DOHH2 (cell line): ENCODE results near the gene AHRR.

Experiments used
- EZH2phosphoT487 ChIP-seq: fragments of 200-600 bp; sonication (generic); IDR thresholded peaks from 2 replicates; pipeline ENCODE4 v1.6.1; 2017; ENCODE audit warnings: borderline replicate concordance, mild to moderate bottlenecking, antibody characterized with exemption, low read length, moderate library complexity, mixed read lengths
- TF ChIP-seq, protein P1 (sequence below): fragments of 200-600 bp; sonication (generic); IDR thresholded peaks from one replicate; pipeline ENCODE4 v1.5.1; 2014; ENCODE audit warnings: antibody characterized with exemption, mild to moderate bottlenecking, low read depth, low read length; ENCODE audit not compliant: poor library complexity, severe bottlenecking

DNA sequence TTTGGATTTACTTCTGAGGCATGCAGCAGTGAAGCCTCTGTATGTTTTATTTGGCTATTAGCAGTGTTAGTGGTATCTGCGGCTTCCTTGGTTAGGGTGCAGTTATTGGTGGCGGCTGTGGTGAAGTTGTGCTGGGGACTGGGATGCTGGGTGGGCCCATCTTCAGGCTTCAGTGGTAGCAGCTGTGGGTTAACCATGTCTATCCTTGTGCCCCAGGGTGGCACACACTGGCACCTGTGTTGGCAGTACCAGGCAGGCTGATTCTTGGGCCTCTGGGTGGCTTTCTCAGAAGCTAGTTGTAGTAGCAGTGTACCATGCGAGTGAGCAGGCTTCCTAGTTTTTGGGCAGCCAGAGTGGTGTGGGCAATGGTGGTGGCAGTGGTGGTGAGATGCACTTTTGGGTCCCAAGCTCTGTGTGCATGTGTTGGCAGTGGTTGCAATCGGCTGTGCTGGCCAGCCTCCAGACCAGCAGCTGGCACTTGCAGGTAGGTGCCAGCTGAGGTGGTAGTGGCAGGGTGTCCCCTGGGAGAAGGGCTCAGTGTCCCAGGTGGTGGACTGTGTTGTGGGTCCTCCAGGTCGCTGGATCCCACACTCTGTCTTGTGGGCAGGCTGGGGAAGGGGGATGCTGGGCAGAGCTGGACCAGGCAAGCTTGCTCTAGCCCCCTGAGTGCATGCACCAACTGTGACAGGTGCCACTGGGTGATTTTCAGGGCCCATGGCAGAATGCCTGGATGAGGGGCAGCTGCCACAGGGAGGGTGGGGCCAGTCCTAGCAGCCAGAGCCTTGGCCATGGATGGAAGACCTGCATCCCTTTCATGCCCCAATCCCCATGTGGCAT is 13.6 kb downstream of the AHRR start:
- TF ChIP-seq, protein P1, sequence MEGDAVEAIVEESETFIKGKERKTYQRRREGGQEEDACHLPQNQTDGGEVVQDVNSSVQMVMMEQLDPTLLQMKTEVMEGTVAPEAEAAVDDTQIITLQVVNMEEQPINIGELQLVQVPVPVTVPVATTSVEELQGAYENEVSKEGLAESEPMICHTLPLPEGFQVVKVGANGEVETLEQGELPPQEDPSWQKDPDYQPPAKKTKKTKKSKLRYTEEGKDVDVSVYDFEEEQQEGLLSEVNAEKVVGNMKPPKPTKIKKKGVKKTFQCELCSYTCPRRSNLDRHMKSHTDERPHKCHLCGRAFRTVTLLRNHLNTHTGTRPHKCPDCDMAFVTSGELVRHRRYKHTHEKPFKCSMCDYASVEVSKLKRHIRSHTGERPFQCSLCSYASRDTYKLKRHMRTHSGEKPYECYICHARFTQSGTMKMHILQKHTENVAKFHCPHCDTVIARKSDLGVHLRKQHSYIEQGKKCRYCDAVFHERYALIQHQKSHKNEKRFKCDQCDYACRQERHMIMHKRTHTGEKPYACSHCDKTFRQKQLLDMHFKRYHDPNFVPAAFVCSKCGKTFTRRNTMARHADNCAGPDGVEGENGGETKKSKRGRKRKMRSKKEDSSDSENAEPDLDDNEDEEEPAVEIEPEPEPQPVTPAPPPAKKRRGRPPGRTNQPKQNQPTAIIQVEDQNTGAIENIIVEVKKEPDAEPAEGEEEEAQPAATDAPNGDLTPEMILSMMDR: no peak
- TF ChIP-seq EZH2phosphoT487: no peak
